B cell (primary cell): ENCODE measurements around the gene FSCN2.

Source experiments
- CTCF ChIP-seq: fragments of 200-600 bp; IDR thresholded peaks from one replicate; pipeline ENCODE4 v1.8.0; 2022; ENCODE audit warnings: antibody characterized with exemption, mild to moderate bottlenecking
- EZH2 ChIP-seq: IDR thresholded peaks from 2 replicates; pipeline ENCODE4 v1.6.1; 2012; ENCODE audit warnings: borderline replicate concordance, low read depth, mild to moderate bottlenecking, moderate library complexity, low read length; ENCODE audit not compliant: insufficient read depth, poor library complexity, severe bottlenecking

- no peak for TF ChIP-seq CTCF
- TF ChIP-seq EZH2: no peak
Measured at GRCh38 chr17:81510785-81511553, 17.2 kb upstream of the FSCN2 start.
